HEK293 (cell line): ENCODE data around the gene IGFBP7.
A peak's percentile ranks its signal among the peaks of the same experiment; 100 is the strongest.

Experiments used
- GLI2 ChIP-seq: fragments of 450-650 bp; formaldehyde crosslinking; IDR thresholded peaks from 2 replicates; pipeline ENCODE4; 2017; ENCODE audit warnings: missing biosample characterization, missing genetic modification characterization, low read depth, borderline replicate concordance
- KLF16 ChIP-seq: fragments of 450-650 bp; formaldehyde crosslinking; IDR thresholded peaks from 2 replicates; pipeline ENCODE4 v1.5.1; 2017; ENCODE audit warnings: missing biosample characterization, missing genetic modification characterization
- KLF7 ChIP-seq: fragments of 450-650 bp; formaldehyde crosslinking; IDR thresholded peaks from 2 replicates; pipeline ENCODE4 v1.5.1; 2016; ENCODE audit warnings: missing biosample characterization, missing genetic modification characterization, borderline replicate concordance
- MZF1 ChIP-seq: fragments of 450-650 bp; formaldehyde crosslinking; IDR thresholded peaks from 2 replicates; pipeline ENCODE4 v1.5.1; 2017; ENCODE audit warnings: missing biosample characterization, missing genetic modification characterization, borderline replicate concordance
- PRDM10 ChIP-seq: fragments of 450-650 bp; formaldehyde crosslinking; IDR thresholded peaks from 2 replicates; pipeline ENCODE4 v1.5.1; 2016; ENCODE audit warnings: missing biosample characterization, missing genetic modification characterization
- REPIN1 ChIP-seq: fragments of 450-650 bp; formaldehyde crosslinking; IDR thresholded peaks from 2 replicates; pipeline ENCODE4 v1.5.1; 2017; ENCODE audit warnings: missing biosample characterization, missing genetic modification characterization, low read depth
- YY1 ChIP-seq: fragments of 450-650 bp; formaldehyde crosslinking; IDR thresholded peaks from 2 replicates; pipeline ENCODE4 v1.5.1; 2018; ENCODE audit warnings: missing biosample characterization, missing genetic modification characterization
- ZBTB44 ChIP-seq: fragments of 450-650 bp; IDR thresholded peaks from 2 replicates; pipeline ENCODE4 v1.5.1; 2018; ENCODE audit warnings: missing biosample characterization, mild to moderate bottlenecking, missing genetic modification characterization
- ZBTB48 ChIP-seq: fragments of 450-650 bp; formaldehyde crosslinking; IDR thresholded peaks from 2 replicates; pipeline ENCODE4 v1.5.1; 2016; ENCODE audit warnings: missing biosample characterization, missing genetic modification characterization
- ZFHX2 ChIP-seq: fragments of 450-650 bp; formaldehyde crosslinking; conservative IDR thresholded peaks from 2 replicates; pipeline ENCODE4 v1.5.1; 2016; ENCODE audit warnings: missing biosample characterization, missing genetic modification characterization
- ZNF175 ChIP-seq: fragments of 450-650 bp; formaldehyde crosslinking; IDR thresholded peaks from 2 replicates; pipeline ENCODE4 v1.5.1; 2016; ENCODE audit warnings: missing biosample characterization, missing genetic modification characterization
- ZNF18 ChIP-seq: fragments of 450-650 bp; formaldehyde crosslinking; IDR thresholded peaks from 2 replicates; pipeline ENCODE4 v1.5.1; 2016; ENCODE audit warnings: missing biosample characterization, missing genetic modification characterization
- ZNF202 ChIP-seq: fragments of 450-650 bp; formaldehyde crosslinking; IDR thresholded peaks from 2 replicates; pipeline ENCODE4 v1.5.1; 2016; ENCODE audit warnings: missing biosample characterization, missing genetic modification characterization, borderline replicate concordance
- ZNF274 ChIP-seq, 2 experiments: fragments of 200-500 bp in 1 of 2; fragments of 450-650 bp in 1 of 2; sonication (Bioruptor generic) in 1 of 2; formaldehyde crosslinking in 1 of 2; IDR thresholded peaks; 2 replicates each; pipeline versions ENCODE4 v1.5.1 to v1.6.1; 2014 to 2016; ENCODE audit warnings: borderline replicate concordance in 1 of 2, inconsistent platforms in 1 of 2, low read length in 1 of 2, missing biosample characterization in 1 of 2, missing genetic modification characterization in 1 of 2
- ZNF280D ChIP-seq: fragments of 450-650 bp; formaldehyde crosslinking; IDR thresholded peaks from 2 replicates; pipeline ENCODE4 v1.5.1; 2016; ENCODE audit warnings: missing biosample characterization, missing genetic modification characterization
- ZNF394 ChIP-seq: fragments of 450-650 bp; formaldehyde crosslinking; IDR thresholded peaks from 2 replicates; pipeline ENCODE4 v1.5.1; 2016; ENCODE audit warnings: missing biosample characterization, missing genetic modification characterization, mild to moderate bottlenecking, moderate library complexity, borderline replicate concordance
- ZNF433 ChIP-seq: fragments of 450-650 bp; formaldehyde crosslinking; IDR thresholded peaks from 2 replicates; pipeline ENCODE4 v1.5.1; 2016; ENCODE audit warnings: missing biosample characterization, missing genetic modification characterization, low read depth
- ZNF510 ChIP-seq: fragments of 450-650 bp; formaldehyde crosslinking; IDR thresholded peaks from 2 replicates; pipeline ENCODE4 v1.5.1; 2018; ENCODE audit warnings: mild to moderate bottlenecking, missing genetic modification characterization, missing biosample characterization; ENCODE audit not compliant: insufficient replicate concordance
- ZNF544 ChIP-seq: fragments of 450-650 bp; formaldehyde crosslinking; IDR thresholded peaks from 2 replicates; pipeline ENCODE4 v1.5.0; 2017; ENCODE audit warnings: missing biosample characterization, missing genetic modification characterization
- ZNF549 ChIP-seq: fragments of 450-650 bp; IDR thresholded peaks from 2 replicates; pipeline ENCODE4 v1.5.1; 2018; ENCODE audit warnings: missing biosample characterization, missing genetic modification characterization, mild to moderate bottlenecking, inconsistent platforms, moderate library complexity
- ZNF571 ChIP-seq: fragments of 450-650 bp; formaldehyde crosslinking; IDR thresholded peaks from 2 replicates; pipeline ENCODE4 v1.5.0; 2017; ENCODE audit warnings: missing biosample characterization, missing genetic modification characterization
- ZNF580 ChIP-seq: fragments of 450-650 bp; formaldehyde crosslinking; IDR thresholded peaks from 2 replicates; pipeline ENCODE4 v1.5.1; 2016; ENCODE audit warnings: missing biosample characterization, missing genetic modification characterization
- ZNF660 ChIP-seq: fragments of 450-650 bp; IDR thresholded peaks from 2 replicates; pipeline ENCODE4 v1.5.1; 2018; ENCODE audit warnings: missing biosample characterization, mild to moderate bottlenecking, missing genetic modification characterization
- ZNF704 ChIP-seq: fragments of 450-650 bp; formaldehyde crosslinking; IDR thresholded peaks from 2 replicates; pipeline ENCODE4 v1.5.1; 2016; ENCODE audit warnings: missing biosample characterization, missing genetic modification characterization
- ZNF707 ChIP-seq: fragments of 450-650 bp; formaldehyde crosslinking; IDR thresholded peaks from 2 replicates; pipeline ENCODE4 v1.5.1; 2016; ENCODE audit warnings: missing biosample characterization, missing genetic modification characterization
- ZNF777 ChIP-seq: fragments of 450-650 bp; formaldehyde crosslinking; IDR thresholded peaks from 2 replicates; pipeline ENCODE4 v1.5.1; 2017; ENCODE audit warnings: missing biosample characterization, missing genetic modification characterization, borderline replicate concordance
- ZNF837 ChIP-seq: fragments of 450-650 bp; formaldehyde crosslinking; IDR thresholded peaks from 2 replicates; pipeline ENCODE4 v1.5.1; 2016; ENCODE audit warnings: missing biosample characterization, missing genetic modification characterization

The IGFBP7 gene

DNA sequence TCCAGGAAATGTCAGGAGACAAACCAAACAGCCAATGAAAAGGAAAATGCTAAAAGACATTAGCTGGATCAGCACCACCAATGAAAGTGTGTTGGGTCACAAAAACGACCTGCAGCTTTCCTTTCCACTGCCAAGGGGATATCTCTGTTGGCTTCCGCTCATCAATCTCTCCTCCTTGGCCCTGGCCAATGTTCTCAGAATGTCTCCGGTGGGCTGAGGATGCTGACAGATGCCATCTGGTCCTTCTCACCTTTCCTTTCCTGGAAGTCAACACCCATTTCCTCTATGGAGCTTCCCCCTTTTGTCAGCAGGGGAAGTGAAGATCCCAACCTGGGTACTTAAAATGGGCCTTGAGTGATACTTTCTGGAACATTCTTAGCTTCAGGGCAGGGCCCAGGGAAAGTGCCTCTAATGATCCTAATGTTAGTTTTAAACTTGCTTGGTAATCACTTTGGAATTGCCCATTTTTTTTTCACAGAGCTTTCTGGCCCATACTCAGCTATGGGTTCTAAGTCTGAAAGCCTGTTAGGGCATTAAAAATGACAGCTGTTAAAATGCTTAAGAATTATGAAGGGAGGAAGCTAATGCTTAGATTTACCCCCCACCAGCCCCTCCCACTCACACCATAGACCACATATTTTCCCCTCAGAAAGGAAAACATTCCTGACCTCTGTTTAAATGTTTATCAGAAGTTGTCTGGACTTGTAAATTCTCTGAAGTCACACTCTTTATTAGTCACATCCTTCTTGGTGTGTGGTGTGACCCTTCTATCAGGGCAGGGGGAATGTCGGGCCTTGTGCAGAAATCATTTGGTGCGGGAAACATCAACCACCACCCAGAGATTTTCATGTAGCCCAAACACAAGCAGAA, 29.2 kb downstream of the IGFBP7 start (continued):
- TF ChIP-seq PRDM10 (tag by site-specific recombination) (peak; percentile 60), ZNF837 (no peak), ZBTB48 (tag by site-specific recombination) (no peak), ZNF704 (no peak), YY1 (tag by site-specific recombination) (no peak), ZNF544 (tag by site-specific recombination) (no peak), KLF16 (tag by site-specific recombination) (no peak), ZNF18 (tag by site-specific recombination) (peak; percentile 91), ZNF394 (tag by site-specific recombination) (no peak), KLF7 (no peak), MZF1 (tag by site-specific recombination) (no peak), ZNF274 (IDR thresholded peaks at IDR 0.05; ENCODE audit: low read length) (no peak), ZNF274 (tag by site-specific recombination; IDR thresholded peaks at IDR 0.05; ENCODE audit: borderline replicate concordance) (no peak), ZFHX2 (tag by site-specific recombination) (peak; percentile 34; the same call in 1 of the 2 replicates), ZBTB44 (tag by site-specific recombination) (no peak), ZNF549 (tag by site-specific recombination) (no peak), ZNF175 (tag by site-specific recombination) (no peak), GLI2 (no peak), REPIN1 (tag by site-specific recombination) (no peak), ZNF433 (tag by site-specific recombination) (no peak), ZNF280D (no peak), ZNF571 (tag by site-specific recombination) (no peak), ZNF202 (no peak), ZNF580 (tag by site-specific recombination) (no peak), ZNF707 (tag by site-specific recombination) (no peak), ZNF660 (tag by site-specific recombination) (0 out of 2 replicates have a peak, but pooled peaks have one; percentile 74), ZNF777 (tag by site-specific recombination) (no peak), ZNF510 (tag by site-specific recombination) (no peak)
